Activated gamma-delta T cell treated with anti-CD3 and anti-CD28 coated beads, Interleukin-2, amount 50 U/mL, for 16 hours (primary cell): ENCODE data around the gene HMX1.

Experiments
- DNase-seq: peaks from one replicate; pipeline ENCODE4 v3.0.0-alpha.2; 2020; ENCODE audit warnings: low read depth

Gene HMX1

DNA sequence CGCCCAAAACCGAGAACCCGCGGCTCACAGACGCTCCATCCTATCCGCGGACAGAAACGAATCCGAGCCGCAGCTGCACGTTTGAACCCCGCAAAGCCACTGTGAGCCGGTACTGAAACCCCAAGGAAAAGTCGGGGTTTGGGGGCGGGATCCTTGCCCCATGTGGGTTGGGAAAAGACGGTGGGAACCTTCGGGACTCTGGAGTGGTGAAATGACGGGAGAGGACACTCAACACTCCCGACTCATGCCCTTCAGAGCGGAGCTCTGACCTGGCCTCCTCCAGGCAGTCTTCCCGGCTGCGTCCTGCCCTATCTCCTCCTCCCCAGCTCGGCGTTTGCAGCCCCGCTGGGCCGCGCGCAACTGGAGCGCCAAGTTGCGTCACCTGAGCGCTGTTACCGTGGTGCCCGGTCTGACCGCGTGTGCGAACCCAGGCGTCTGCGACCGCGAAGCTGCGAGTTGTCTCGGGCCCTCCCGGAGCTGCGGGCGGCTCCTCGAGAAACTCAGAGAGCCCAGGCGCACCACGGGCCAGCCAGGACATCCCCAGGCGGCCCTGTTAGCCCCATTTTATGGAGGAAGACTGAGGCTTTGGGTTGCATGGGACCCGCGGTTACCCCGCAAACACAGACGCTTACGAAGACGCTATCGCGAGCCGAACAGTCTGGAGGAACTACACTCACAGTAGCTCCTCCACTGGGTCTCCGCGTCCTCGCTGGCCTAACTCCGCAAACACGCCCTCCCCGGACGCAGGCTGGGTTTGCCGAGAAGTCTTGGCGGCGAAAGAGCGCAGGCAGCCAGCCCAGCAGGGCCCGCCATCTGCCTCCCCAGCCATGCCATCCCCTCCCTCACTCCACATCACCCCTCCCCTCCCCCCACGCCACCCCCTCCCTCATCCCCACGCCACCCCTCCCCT, 20.3 kb upstream of the HMX1 start:
- DNase-seq = no peak

DNA sequence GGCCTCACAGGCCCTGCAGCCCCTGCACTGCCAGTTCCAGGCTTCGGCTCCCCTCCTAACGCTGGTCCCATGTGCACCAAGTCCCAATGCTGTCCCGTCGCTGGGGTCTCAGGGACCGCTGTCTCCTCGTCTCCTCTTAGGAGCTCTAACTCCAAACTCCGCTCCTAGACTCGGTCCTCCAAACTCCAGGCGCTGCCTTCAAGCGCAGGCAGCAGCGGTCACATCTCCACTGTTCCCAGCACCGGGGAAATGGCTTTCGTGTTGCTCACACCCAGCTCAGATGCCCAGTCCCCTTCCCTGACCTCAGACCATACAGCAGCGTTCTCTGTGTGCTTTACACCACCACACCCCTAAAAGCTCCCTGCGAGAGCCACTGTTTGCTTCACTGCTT, 19.6 kb upstream of the HMX1 start:
- no peak for DNase-seq

- no peak for DNase-seq
Measured at GRCh38 chr4:8888856-8889255, 17.2 kb upstream of the HMX1 start.

DNA sequence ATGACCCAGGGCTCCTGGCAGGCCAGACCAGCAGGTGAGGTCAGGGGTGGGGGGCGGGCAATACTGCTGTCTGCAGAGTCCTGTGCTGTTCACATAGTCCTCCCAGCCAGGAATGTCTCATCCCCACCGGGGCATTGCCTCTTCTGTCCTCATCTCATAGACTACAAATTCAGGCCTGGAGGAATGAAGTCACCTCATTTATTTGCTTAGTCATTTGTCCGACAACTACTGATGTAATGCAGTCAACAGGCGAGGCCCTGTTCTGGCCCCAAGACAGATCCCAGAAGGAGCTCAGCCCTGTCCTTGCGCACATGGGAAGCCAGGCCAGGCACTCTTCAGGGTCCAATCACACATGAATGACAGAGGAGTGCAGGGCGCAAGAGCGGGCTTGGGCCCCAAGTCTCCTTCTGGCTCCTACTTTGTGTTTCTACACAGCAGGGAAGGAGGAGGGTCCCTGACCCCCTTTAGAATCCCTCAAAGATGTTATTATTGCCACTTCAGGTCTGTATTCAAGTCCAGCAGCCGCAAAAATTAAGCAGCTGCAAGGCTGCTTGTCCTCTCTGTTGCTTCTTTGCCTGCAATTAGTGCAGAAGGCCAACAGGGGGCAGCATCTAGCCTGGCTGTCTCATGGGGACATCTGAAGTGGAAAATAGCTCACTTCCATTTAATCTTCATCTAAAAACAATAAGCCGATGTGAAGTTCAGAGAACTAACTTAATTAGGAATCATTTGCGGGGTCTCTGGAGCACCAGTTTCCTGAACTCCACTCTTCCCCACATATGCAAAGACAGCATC, 15.2 kb upstream of the HMX1 start:
- no peak for DNase-seq

- DNase-seq = no peak
Measured at GRCh38 chr4:8882239-8882638, 10.6 kb upstream of the HMX1 start.

- no peak for DNase-seq
Measured at GRCh38 chr4:8880851-8881250, 9.2 kb upstream of the HMX1 start.

DNA sequence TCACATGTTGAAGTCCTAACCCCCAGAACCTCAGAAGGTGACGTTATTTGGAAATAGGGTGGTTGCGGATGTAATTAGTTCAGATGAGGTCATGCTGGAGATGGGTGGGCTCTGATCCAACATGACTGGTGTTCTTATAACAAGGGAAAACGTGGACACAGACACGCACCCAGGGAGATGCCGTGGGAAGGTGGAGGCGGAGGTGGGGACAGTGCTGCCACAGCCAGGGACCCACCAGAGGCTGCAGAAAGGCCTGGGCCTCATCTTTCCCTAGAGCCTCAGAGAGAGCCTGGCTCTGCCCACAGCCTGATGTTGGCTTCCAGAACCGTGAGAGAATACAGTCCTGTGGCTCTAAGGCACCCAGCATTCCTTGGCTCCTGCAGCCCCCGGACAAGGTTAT, 7.9 kb upstream of the HMX1 start:
- DNase-seq = no peak

- no peak for DNase-seq
Measured at GRCh38 chr4:8878421-8878820, 6.8 kb upstream of the HMX1 start.

- DNase-seq = no peak
Measured at GRCh38 chr4:8877780-8878040, 6.1 kb upstream of the HMX1 start.

DNA sequence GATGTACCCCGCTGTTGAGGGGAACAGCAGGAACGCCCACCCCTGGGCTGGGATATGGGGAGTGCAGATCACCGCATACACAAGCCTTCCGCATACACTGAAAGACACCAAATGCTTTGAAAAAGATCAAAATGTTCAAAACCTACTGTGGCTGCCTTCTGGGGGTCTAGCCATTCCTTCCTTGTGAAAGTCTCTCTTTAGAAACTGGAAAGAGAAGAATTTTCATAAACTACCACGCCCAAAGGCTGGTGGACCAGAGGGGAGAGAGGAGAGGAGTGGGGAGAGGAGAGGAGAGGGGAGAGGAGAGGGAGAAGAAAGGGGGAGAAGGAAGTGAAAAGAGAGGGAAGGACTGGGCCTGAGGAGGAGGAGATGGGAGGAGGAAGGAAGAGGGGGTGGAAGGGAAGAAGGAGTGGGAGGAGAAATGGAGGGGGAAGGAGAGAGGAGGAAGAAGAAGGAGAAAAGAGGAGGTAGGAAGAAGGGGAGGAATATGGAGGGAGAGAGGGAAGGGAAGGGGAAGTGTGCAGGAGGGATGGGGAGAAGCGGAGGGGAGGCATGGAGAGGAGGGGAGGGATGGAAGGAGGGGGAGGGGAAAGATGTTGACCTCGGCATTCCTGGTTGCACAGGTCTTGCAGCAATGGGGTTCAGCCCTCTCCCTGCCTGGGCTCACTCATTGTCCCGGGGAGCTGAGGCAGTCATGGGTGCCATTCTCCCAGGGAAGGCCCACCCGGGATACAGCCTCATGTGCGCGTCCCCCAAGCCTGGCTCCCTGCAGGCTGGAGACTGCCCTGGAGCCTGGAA, 5.5 kb upstream of the HMX1 start:
- DNase-seq = no peak

DNA sequence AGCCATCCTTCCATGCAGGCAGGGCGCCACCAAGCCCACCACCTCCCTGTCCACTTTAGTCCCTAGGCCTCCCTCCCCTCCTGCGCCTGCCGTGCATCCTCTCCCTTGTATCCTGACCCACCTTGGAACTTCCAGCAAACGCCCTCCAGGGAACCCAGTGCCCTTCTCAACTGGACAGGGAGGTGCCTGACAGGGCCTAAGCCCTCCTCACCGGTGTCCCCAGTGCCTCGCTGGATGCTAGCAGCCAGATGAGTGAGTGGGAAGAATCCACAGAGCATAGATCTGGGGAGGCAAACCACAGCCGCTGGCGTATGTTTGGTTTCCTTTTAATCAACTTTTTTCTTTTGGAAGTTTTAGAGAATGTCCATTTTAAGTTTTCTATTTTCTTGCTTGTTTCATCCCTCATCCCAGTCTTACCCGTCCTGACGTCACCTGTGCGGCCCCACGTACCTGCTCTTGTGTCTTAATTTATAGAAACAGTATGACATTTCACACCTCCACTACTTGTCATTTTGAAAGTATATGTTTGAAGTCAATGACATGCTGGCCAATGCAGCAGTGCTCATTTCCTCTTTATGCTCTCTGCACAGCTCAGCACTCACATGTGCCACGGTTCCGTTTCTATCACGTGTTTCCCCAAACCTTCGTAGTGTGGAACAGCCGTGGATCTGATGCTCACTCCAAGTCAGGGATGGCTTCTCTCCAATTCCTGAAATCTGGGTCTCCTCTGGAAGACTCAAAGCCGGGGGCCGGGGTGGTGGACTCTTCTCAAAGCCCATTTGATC, 3.4 kb upstream of the HMX1 start:
- no peak for DNase-seq

- no peak for DNase-seq
Measured at GRCh38 chr4:8874003-8874895, 2.6 kb upstream of the HMX1 start.

- DNase-seq = no peak
Measured at GRCh38 chr4:8872402-8873291, 1.0 kb upstream of the HMX1 start.

DNA sequence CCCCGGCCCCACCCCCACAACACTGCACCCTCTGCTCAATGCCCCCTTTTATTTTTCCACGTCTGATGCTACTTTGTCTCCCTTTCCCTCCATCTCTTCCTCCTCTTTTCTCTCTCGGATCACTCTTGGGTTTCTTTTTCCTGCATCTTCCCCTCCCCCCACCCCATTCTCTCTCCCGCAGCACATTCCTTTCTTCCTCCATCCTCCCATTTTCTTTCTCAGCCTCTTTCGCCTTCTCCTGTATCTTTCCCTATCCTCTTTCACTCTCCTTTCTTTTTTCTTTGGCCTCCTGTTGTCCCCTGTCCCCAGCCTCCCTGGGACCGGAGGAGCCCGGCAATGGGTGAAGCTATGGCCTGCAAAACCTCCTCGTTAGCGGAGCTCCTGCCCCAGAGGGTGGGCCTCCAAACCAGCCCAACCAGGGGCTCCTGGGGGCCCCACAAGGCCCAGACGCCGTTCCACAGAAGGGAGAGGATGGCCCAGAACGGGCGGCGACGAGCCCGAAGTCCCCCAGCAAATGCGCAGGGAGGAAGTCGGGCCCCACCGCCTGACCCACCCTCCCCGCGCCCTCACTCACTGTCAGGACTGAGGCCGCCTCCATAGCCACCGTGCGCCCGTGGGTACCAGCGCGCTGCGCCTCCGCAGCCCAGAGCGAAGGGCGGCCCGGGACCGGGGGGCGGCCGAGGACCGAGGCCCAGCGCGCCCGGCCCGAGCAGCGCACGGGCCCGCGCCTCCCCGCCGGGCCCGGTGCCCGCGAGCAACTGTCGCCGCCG, 807 bp downstream of the HMX1 start:
- DNase-seq = no peak

- DNase-seq = no peak
Measured at GRCh38 chr4:8869898-8870646, 1.6 kb downstream of the HMX1 start.

DNA sequence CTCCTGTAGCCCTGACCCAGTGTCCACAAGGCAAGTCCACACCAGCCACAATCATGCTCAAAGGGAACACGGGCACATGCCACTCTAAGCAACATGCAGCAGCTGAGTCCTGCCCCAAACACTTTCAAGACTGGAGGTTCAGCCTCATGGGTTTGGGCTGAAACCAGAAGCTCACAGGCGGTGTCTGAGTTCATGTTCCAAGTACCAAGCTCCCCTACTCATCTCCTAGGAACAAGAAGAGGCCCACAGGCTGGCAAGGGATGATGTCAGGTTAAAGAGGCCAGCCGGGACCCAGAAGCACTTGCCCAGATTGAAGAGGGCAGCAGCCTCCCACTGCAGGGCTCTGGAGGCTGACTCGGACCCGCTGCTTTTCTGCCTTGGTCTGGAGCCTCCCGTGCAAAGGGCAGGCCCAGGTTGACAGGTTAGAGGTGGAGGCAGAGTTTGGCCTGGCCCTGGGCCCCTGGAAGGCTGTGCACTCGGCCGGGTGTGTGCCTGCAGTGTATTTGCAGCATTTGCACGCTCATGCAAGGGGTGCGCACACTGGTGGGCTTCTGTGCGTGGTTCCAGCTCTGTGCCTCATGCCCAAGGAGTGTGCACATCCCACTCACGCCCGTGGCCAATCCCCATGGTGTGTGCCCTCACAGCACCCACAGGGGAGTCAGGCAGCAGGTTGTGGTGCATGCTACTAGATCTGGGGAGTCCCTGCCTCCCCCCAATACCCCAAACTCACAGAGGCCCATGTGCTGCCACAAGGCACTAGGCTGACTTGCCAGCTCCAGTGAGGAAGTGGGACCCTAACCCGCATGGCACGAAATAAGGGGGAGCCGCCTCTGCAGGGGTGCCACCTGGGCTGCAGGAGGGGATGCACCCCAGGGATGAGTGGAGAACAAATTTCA, 2.4 kb downstream of the HMX1 start:
- DNase-seq = no peak

DNA sequence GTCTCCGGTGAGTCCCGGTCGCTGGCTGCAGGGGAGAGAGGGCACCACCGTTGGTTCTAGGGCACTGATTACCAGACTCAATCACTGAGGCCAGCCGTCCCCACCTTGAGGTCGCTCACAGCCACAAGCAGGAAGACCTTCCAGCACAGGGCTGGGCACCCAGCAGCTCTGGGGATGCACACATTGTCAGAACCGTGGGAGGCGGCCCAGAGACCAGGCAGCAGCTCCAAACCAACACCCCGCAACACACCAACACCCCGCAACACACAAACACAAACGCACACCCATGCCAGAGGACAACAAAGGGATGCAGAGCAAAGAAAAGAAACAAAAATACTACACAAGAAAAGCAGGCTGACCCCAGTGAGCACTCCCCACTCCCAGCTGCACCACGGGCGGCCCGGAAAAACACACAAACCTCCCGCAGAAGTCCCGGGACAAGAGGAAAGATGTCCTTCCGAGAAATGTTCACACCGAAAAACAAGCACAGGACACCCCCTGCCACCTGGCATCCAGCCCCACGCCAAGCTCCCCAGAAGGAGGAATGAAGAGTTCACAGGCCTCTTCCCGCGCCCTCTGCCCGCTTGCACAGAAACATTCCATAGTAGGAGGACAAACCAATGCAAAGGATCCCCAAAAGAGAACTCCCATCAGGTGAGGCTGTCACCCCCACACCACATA, 3.2 kb downstream of the HMX1 start:
- no peak for DNase-seq
